ENCODE results near the gene WWOX. TPM values are rescaled to one million over a fixed set of nuclear protein-coding genes. Genes with fewer than 3 reads are reported as not detected.

The WWOX gene
- total RNA-seq, 1 donor from 2014 or later = 28.2 TPM

- H3K27me3 Mint-ChIP-seq = no peaks in the 10 kb centered on the region
- TF ChIP-seq CTCF (conservative IDR thresholded peaks at IDR 0.05) = no peak
- no peaks in the 10 kb centered on the region for H3K9me3 Mint-ChIP-seq
- H3K36me3 Mint-ChIP-seq = no peaks in the 10 kb centered on the region
- H3K4me1 Mint-ChIP-seq (ENCODE audit: unreplicated experiment) = no peaks in the 10 kb centered on the region
- no peak for DNase-seq (ENCODE audit: extremely low spot score, unreplicated experiment)
- H3K4me3 Mint-ChIP-seq = no peak overlapping the region
- H3K27ac Mint-ChIP-seq = no peak overlapping the region
Observed at GRCh38 chr16:78142788-78143187, 43.3 kb downstream of the WWOX start.

GRCh38 chr16:78146807-78147206, 47.4 kb downstream of the WWOX start:
- Mint-ChIP-seq H3K27me3 (no peaks in the 10 kb centered on the region), H3K9me3 (no peaks in the 10 kb centered on the region), H3K27ac (no peak overlapping the region), H3K36me3 (peaks cover 6% of the 10 kb centered on the region), H3K4me1 (ENCODE audit: unreplicated experiment) (peaks cover 3% of the 10 kb centered on the region), H3K4me3 (no peak overlapping the region)
- DNase-seq (ENCODE audit: extremely low spot score, unreplicated experiment) = no peak
- TF ChIP-seq CTCF (conservative IDR thresholded peaks at IDR 0.05) = no peak

- H3K9me3 Mint-ChIP-seq = no peaks in the 10 kb centered on the region
Observed at GRCh38 chr16:78147911-78148401, 48.5 kb downstream of the WWOX start.

GRCh38 chr16:78150233-78150632, 50.8 kb downstream of the WWOX start:
- H3K4me1 Mint-ChIP-seq (ENCODE audit: unreplicated experiment) = peaks cover 3% of the 10 kb centered on the region
- no peak for TF ChIP-seq CTCF (conservative IDR thresholded peaks at IDR 0.05)
- H3K36me3 Mint-ChIP-seq = peaks cover 6% of the 10 kb centered on the region
- no peaks in the 10 kb centered on the region for H3K9me3 Mint-ChIP-seq
- no peak overlapping the region for H3K27ac Mint-ChIP-seq
- H3K4me3 Mint-ChIP-seq = no peak overlapping the region
- no peak for DNase-seq (ENCODE audit: extremely low spot score, unreplicated experiment)
- H3K27me3 Mint-ChIP-seq = no peaks in the 10 kb centered on the region

More at GRCh38 chr16:78147911-78148401, 48.5 kb downstream of the WWOX start:
- TF ChIP-seq CTCF (conservative IDR thresholded peaks at IDR 0.05) = no peak
- Mint-ChIP-seq H3K36me3 (peaks cover 6% of the 10 kb centered on the region), H3K27me3 (no peaks in the 10 kb centered on the region), H3K4me1 (ENCODE audit: unreplicated experiment) (peaks cover 3% of the 10 kb centered on the region), H3K27ac (no peak overlapping the region), H3K4me3 (no peak overlapping the region)
- no peak for DNase-seq (ENCODE audit: extremely low spot score, unreplicated experiment)

GRCh38 chr16:78154729-78155461, 55.4 kb downstream of the WWOX start:
- Mint-ChIP-seq H3K4me3 (no peak overlapping the region), H3K27me3 (no peaks in the 10 kb centered on the region), H3K9me3 (no peaks in the 10 kb centered on the region), H3K36me3 (peaks cover 4% of the 10 kb centered on the region), H3K27ac (no peak overlapping the region), H3K4me1 (ENCODE audit: unreplicated experiment) (peaks cover 5% of the 10 kb centered on the region)
- DNase-seq (ENCODE audit: extremely low spot score, unreplicated experiment) = no peak
- no peak for TF ChIP-seq CTCF (conservative IDR thresholded peaks at IDR 0.05)
